H1 (cell line): ENCODE measurements around the gene KATNAL2. TPM values are rescaled to one million over a fixed set of nuclear protein-coding genes. Genes with fewer than 3 reads are reported as not detected.
A peak's percentile ranks its signal among the peaks of the same experiment; 100 is the strongest.

Experiments
- BACH1 ChIP-seq: IDR thresholded peaks from 2 replicates; pipeline ENCODE4 v1.6.1; 2012; ENCODE audit warnings: low read length, improper control_type of control experiment
- CBX5 ChIP-seq: fragments of 300-800, 300-1000 bp; sonication (generic); IDR thresholded peaks from 2 replicates; pipeline ENCODE4 v1.7.1; 2016; ENCODE audit warnings: antibody characterized with exemption, low read length, low read depth
- CEBPB ChIP-seq: IDR thresholded peaks from 2 replicates; pipeline ENCODE4 v1.6.1; 2012; ENCODE audit warnings: low read depth, low read length
- CHD1 ChIP-seq: IDR thresholded peaks from 2 replicates; pipeline ENCODE4 v1.6.1; 2012; ENCODE audit warnings: low read depth, low read length, improper control_type of control experiment
- CTBP2 ChIP-seq: IDR thresholded peaks from 2 replicates; pipeline ENCODE4 v1.7.0; 2011; ENCODE audit warnings: borderline replicate concordance, mild to moderate bottlenecking, moderate library complexity, mixed read lengths, low read length; ENCODE audit not compliant: insufficient read depth, insufficient read length
- E2F6 ChIP-seq: IDR thresholded peaks from 2 replicates; pipeline ENCODE4 v1.6.1; 2012; ENCODE audit warnings: inconsistent platforms
- EGR1 ChIP-seq: IDR thresholded peaks from 2 replicates; pipeline ENCODE4 v1.6.1; 2011; ENCODE audit warnings: low read depth, low read length, borderline replicate concordance
- GABPA ChIP-seq: IDR thresholded peaks from 2 replicates; pipeline ENCODE4 v1.6.1; 2011; ENCODE audit warnings: mild to moderate bottlenecking, low read length, moderate library complexity, borderline replicate concordance; ENCODE audit not compliant: insufficient read depth
- HDAC2 ChIP-seq, 2 experiments: fragments of 300-600 bp in 1 of 2; sonication (generic) in 1 of 2; IDR thresholded peaks; 2 replicates each; pipeline ENCODE4 v1.6.1; 2011 to 2012; ENCODE audit warnings: low read depth in 2 of 2, low read length in 2 of 2, mild to moderate bottlenecking in 2 of 2, moderate library complexity in 2 of 2, borderline replicate concordance in 1 of 2, inconsistent platforms in 1 of 2
- NANOG ChIP-seq: IDR thresholded peaks from 2 replicates; pipeline ENCODE4 v1.6.1; 2011; ENCODE audit warnings: low read length, low read depth, mild to moderate bottlenecking, inconsistent platforms; ENCODE audit not compliant: insufficient read depth, poor library complexity, severe bottlenecking
- PHF8 ChIP-seq: fragments of 200-600 bp; sonication (generic); conservative IDR thresholded peaks from 2 replicates; pipeline ENCODE4 v1.7.1; 2012; ENCODE audit warnings: low read depth, mild to moderate bottlenecking, inconsistent platforms, low read length, moderate library complexity
- POU5F1 ChIP-seq: IDR thresholded peaks from 2 replicates; pipeline ENCODE4 v1.6.1; 2011; ENCODE audit warnings: low read depth, mild to moderate bottlenecking, low read length, moderate library complexity
- RBBP5 ChIP-seq: IDR thresholded peaks from 2 replicates; pipeline ENCODE4 v1.7.1; 2012; ENCODE audit warnings: low read depth, mild to moderate bottlenecking, inconsistent platforms, low read length, moderate library complexity, borderline replicate concordance
- SP1 ChIP-seq: IDR thresholded peaks from 2 replicates; pipeline ENCODE4 v1.6.1; 2011; ENCODE audit warnings: low read depth, low read length
- SP4 ChIP-seq: IDR thresholded peaks from 2 replicates; pipeline ENCODE4 v1.6.1; 2012; ENCODE audit warnings: low read length, inconsistent platforms
- SRF ChIP-seq: IDR thresholded peaks from 2 replicates; pipeline ENCODE4 v1.6.1; 2011; ENCODE audit warnings: mild to moderate bottlenecking, low read depth, low read length, moderate library complexity
- SUZ12 ChIP-seq: fragments of 200-600 bp; sonication (generic); IDR thresholded peaks from 2 replicates; pipeline ENCODE4 v1.6.1; 2012; ENCODE audit warnings: mild to moderate bottlenecking, inconsistent platforms, low read length, moderate library complexity, mixed read lengths
- TAF7 ChIP-seq: optimal IDR thresholded peaks from 2 replicates; pipeline ENCODE3; 2011; ENCODE audit warnings: low read depth, mild to moderate bottlenecking, inconsistent platforms, low read length, moderate library complexity, borderline replicate concordance
- TEAD4 ChIP-seq: IDR thresholded peaks from 2 replicates; pipeline ENCODE4 v1.6.1; 2012; ENCODE audit warnings: low read depth, low read length, inconsistent platforms, mixed read lengths
- YY1 ChIP-seq: IDR thresholded peaks from 2 replicates; pipeline ENCODE4 v1.6.1; 2011; ENCODE audit warnings: low read depth, mild to moderate bottlenecking, low read length
- polyA plus RNA-seq, 7 experiments: library from polyadenylated mRNA; depleted of rRNA in 3 of 7; stranded (reverse) in 5 of 7; unstranded in 2 of 7; fragments of >200 nt in 5 of 7; fragments of 200-250 nt in 2 of 7; gene quantifications; 1 replicate in 5 of 7; 2 replicates in 1 of 7; 4 replicates in 1 of 7; pipeline versions ENCODE4 v1.2.1 to v1.2.3, GENCODE V29; 2011 to 2013; ENCODE audit warnings: missing spikeins in 2 of 7, mixed read lengths in 2 of 7
- total RNA-seq: library from RNA; stranded (reverse); fragmentation: NEBNext Ultra II Directional; extraction: Animal tissue kit (Norgen Biotek cat#: 25700); gene quantifications from 2 replicates; pipeline ENCODE4 v1.2.1, GENCODE V29; 2021

KATNAL2 gene
- total and polyA plus RNA-seq, 2 of the 8 experiments (the other 6 are each of a cell fraction or from before 2014, with no cell fraction given) = 10.0 to 15.2 TPM

- TF ChIP-seq SRF = no peak
- no peak for TF ChIP-seq TAF7
- no peak for TF ChIP-seq POU5F1
- TF ChIP-seq TEAD4 = peak; percentile 37; the same call in 1 of the 2 replicates
- no peak for TF ChIP-seq SUZ12
- TF ChIP-seq CBX5 = no peak
- TF ChIP-seq NANOG = no peak
- TF ChIP-seq SP4 = no peak
- TF ChIP-seq BACH1 = peak; percentile 33; the same call in 1 of the 2 replicates
- TF ChIP-seq RBBP5 = peak; percentile 88; the same call in 1 of the 2 replicates
- TF ChIP-seq SP1 = 0 out of 2 replicates have a peak, but pooled peaks have one; percentile 35
- TF ChIP-seq GABPA = peak; percentile 94
- TF ChIP-seq CHD1 = no peak
- peak; percentile 0; the same call in 1 of the 2 replicates for TF ChIP-seq EGR1
- no peak for TF ChIP-seq CTBP2
- peak; percentile 91 for TF ChIP-seq PHF8
- TF ChIP-seq E2F6 = no peak
- no peak for TF ChIP-seq CEBPB
- TF ChIP-seq HDAC2 (IDR thresholded peaks at IDR 0.05; ENCODE audit: borderline replicate concordance in 1 of 2, low read depth in 2 of 2, low read length in 2 of 2) = 0 out of 4 replicates have a peak, but pooled peaks of 1 of the 2 experiments have one; percentile 25
- no peak for TF ChIP-seq YY1
Measured at GRCh38 chr18:47150029-47150823, 232.8 kb downstream of the KATNAL2 start, which contains the start of gene HDHD2 (continued).
